ENCODE results near the gene TMEM202.

DNA sequence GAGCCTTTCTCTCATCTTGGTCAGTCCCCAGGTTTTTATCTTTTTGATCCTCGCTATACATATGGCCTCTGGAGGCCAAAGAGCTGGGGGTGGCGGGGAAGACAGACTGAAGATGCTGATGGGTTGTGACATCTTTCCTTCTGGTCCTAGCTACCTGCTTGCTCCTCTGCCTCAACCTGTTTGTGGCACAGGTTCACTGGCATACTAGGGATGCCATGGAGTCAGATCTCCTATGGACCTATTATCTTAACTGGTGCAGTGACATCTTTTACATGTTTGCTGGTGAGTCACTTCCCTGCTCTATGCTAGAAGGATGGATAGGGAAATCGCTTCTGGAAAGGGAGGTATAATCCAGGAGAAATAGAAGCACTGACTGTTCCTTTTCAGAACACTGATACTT, 8.8 kb downstream of the TMEM202 start:
- TF ChIP-seq, protein P1, sequence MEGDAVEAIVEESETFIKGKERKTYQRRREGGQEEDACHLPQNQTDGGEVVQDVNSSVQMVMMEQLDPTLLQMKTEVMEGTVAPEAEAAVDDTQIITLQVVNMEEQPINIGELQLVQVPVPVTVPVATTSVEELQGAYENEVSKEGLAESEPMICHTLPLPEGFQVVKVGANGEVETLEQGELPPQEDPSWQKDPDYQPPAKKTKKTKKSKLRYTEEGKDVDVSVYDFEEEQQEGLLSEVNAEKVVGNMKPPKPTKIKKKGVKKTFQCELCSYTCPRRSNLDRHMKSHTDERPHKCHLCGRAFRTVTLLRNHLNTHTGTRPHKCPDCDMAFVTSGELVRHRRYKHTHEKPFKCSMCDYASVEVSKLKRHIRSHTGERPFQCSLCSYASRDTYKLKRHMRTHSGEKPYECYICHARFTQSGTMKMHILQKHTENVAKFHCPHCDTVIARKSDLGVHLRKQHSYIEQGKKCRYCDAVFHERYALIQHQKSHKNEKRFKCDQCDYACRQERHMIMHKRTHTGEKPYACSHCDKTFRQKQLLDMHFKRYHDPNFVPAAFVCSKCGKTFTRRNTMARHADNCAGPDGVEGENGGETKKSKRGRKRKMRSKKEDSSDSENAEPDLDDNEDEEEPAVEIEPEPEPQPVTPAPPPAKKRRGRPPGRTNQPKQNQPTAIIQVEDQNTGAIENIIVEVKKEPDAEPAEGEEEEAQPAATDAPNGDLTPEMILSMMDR (conservative IDR thresholded peaks at IDR 0.05 in 1 of 2, IDR thresholded peaks at IDR 0.05 in 1 of 2; ENCODE audit: low read depth in 1 of 2, low read length in 2 of 2): no peak
- TF ChIP-seq EZH2 (IDR thresholded peaks at IDR 0.05; ENCODE audit: low read length, missing control alignments): no peak

Data from fibroblast of lung (primary cell).